Right cardiac atrium (tissue), 5 donors: ENCODE measurements around the gene CFAP298. TPM values are rescaled to one million over a fixed set of nuclear protein-coding genes. Genes with fewer than 3 reads are reported as not detected.
"Not testable (repeated sequence)": the region's sequence is repeated elsewhere in the genome, so short reads cannot be mapped to it uniquely, and the experiment has no call there.

ENCODE experiments used
- ATAC-seq, 2 donors: fragments of 200-7000 bp; cut with Tn5 transposase; one replicate each; pipeline versions ENCODE4 v1.8.0 to v1.9.1; 2020; ENCODE audit warnings: moderate library complexity in 2 of 2, mild to moderate bottlenecking in 1 of 2
- DNase-seq, 3 donors: peaks; one replicate each; pipeline ENCODE4 v3.0.0-alpha.2; 2020
- H3K27ac ChIP-seq: one replicate; pipeline ENCODE4 v1.5.1; 2013; ENCODE audit warnings: mild to moderate bottlenecking, low read length, control low read depth, moderate library complexity
- H3K27me3 ChIP-seq: one replicate; pipeline ENCODE4 v1.6.1; 2013; ENCODE audit not compliant: control insufficient read depth, insufficient read depth
- H3K4me1 ChIP-seq: one replicate; pipeline ENCODE4 v1.6.1; 2013; ENCODE audit warnings: low read length; ENCODE audit not compliant: control insufficient read depth, insufficient read depth
- H3K4me3 ChIP-seq: one replicate; pipeline ENCODE4 v1.5.1; 2013; ENCODE audit warnings: low read length, control low read depth
- H3K9me3 ChIP-seq: one replicate; pipeline ENCODE4 v1.6.1; 2013; ENCODE audit warnings: low read length; ENCODE audit not compliant: control insufficient read depth
- WGBS: extraction: QIAGEN DNeasy Blood & Tissue Kit; methylation state at CpG from one replicate; pipeline ENCODE4 v1.1.7; 2013; 5-methylcytosine and 5-hydroxymethylcytosine counted together
- intact Hi-C, 4 donors: fragments of 100-400 bp; cut with DNase I; formaldehyde crosslinking; loops; one replicate each; pipeline versions ENCODE4 v1.11.0 to v1.14.0; 2022 to 2023
- long read RNA-seq, 4 donors: library from polyadenylated mRNA; unstranded; transcript quantifications; one replicate each; pipeline ENCODE4 v2.0.0, GENCODE V29; 2020 to 2021
- polyA plus RNA-seq: library from polyadenylated mRNA; stranded (reverse); fragments of 200-250 nt; gene quantifications from one replicate; pipeline ENCODE4 v1.2.3, GENCODE V29; 2013
- total RNA-seq, 4 donors: library from RNA; stranded (reverse); fragmentation: NEBNext Ultra II Directional; extraction: Animal tissue kit (Norgen Biotek cat#: 25700); gene quantifications; one replicate each; pipeline ENCODE4 v1.2.1, GENCODE V29; 2021
- donor health status: healthy with polysubstance abuse.
- donor health status: DM: no; HTN: yes; CAD: no.
- donor health status: DM: no; HTN: no; CAD: no.
- donor health status: DM: no; HTN: yes; CAD: no; lungs with severe emphysema.
- donor health status: DM: yes; HTN: yes; CAD: no.

The CFAP298 gene, protein sequence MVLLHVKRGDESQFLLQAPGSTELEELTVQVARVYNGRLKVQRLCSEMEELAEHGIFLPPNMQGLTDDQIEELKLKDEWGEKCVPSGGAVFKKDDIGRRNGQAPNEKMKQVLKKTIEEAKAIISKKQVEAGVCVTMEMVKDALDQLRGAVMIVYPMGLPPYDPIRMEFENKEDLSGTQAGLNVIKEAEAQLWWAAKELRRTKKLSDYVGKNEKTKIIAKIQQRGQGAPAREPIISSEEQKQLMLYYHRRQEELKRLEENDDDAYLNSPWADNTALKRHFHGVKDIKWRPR
- total RNA-seq = 10 to 100 TPM; 21.5 to 23.6 (median 22.0) TPM
- polyA plus RNA-seq = 29.8 TPM
- long read RNA-seq, donor 1, transcript CFAP298-201 (7 exons, 1,692 nt) = major isoform, 33 of 45 reads
- long read RNA-seq, donor 1, transcript CFAP298-203 (5 exons, 2,503 nt) = minor isoform, 6 of 45 reads
- long read RNA-seq, donor 1, partial matches to known transcripts = 1 of 45 reads
- long read RNA-seq, donor 1, other reads (novel, unspliced or antisense) = 1 of 45 reads
- long read RNA-seq, donor 2, transcript CFAP298-201 (7 exons, 1,692 nt) = major isoform, 14 of 14 reads
- long read RNA-seq, donor 2, partial matches to known transcripts = 0 of 14 reads
- long read RNA-seq, donor 2, other reads (novel, unspliced or antisense) = 0 of 14 reads
- long read RNA-seq, donor 3, transcript CFAP298-203 (5 exons, 2,503 nt) = minor isoform, 7 of 71 reads
- long read RNA-seq, donor 3, transcript CFAP298-201 (7 exons, 1,692 nt) = major isoform, 58 of 71 reads
- long read RNA-seq, donor 3, partial matches to known transcripts = 1 of 71 reads
- long read RNA-seq, donor 3, other reads (novel, unspliced or antisense) = 4 of 71 reads
- long read RNA-seq, donor 4, transcript CFAP298-201 (7 exons, 1,692 nt) = major isoform, 18 of 22 reads
- long read RNA-seq, donor 4, partial matches to known transcripts = 0 of 22 reads
- long read RNA-seq, donor 4, other reads (novel, unspliced or antisense) = 1 of 22 reads

DNA sequence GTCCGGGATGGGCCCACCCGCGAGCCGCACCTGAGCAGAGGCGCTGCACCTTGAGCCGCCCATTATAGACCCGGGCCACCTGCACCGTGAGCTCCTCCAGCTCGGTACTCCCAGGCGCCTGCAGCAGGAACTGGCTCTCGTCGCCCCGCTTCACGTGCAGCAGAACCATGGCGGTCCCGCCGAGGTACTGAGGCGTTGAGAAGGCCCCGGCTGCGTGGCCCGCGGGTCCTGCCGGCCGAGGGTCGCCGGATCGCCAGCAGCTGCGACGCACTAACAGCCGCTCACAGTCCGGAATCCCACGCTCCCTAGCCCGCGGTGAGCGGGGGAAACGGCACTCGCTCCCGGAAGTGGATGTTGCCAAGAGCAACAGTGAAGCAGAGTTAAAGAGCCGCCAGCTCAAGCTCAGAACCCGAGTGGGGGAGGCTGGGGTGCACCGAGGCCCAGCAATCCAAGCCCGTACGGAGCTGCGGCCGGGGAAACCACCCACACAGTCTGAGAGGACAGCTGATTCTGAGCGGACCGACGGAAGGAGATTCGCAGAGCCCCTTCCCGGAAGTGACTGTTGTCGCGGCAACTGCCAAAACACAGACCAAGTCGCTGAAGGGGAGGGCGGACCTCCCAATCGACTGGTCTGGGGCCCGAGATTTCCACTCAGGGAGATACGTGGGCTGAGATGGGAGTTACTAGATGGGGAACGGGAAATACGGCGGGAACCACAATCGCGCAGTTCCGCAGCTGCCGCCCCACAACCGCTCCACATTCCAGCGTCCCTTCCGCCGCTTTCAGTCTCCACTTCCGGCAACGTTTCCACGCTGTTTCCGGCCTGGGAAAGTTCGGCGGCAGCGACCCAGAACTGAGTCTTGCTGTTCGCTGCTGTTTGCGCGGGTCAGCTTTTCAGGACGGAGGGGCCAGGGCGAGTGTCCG, at the start of gene CFAP298:
Gene CFAP298, minus strand, starts transcription at position 303 of the 924 bp plus-strand sequence. Its CDS starts 134 bp downstream, at position 169.
- Histone ChIP-seq H3K9me3 (no peaks in the 10 kb centered on the region), H3K27me3 (no peaks in the 10 kb centered on the region), H3K27ac (peak within 1 kb of the TSS; percentile 88), H3K4me3 (peak within 1 kb of the TSS; percentile 59), H3K4me1 (peaks cover 2% of the 10 kb centered on the region)
- intact Hi-C loops = no loop called here
- ATAC-seq (peak; percentile 97), DNase-seq (peak; percentile 90 to 94 (median 93))
- WGBS = under 1% methylated on average over 81 of the region's 81 CpGs

DNA sequence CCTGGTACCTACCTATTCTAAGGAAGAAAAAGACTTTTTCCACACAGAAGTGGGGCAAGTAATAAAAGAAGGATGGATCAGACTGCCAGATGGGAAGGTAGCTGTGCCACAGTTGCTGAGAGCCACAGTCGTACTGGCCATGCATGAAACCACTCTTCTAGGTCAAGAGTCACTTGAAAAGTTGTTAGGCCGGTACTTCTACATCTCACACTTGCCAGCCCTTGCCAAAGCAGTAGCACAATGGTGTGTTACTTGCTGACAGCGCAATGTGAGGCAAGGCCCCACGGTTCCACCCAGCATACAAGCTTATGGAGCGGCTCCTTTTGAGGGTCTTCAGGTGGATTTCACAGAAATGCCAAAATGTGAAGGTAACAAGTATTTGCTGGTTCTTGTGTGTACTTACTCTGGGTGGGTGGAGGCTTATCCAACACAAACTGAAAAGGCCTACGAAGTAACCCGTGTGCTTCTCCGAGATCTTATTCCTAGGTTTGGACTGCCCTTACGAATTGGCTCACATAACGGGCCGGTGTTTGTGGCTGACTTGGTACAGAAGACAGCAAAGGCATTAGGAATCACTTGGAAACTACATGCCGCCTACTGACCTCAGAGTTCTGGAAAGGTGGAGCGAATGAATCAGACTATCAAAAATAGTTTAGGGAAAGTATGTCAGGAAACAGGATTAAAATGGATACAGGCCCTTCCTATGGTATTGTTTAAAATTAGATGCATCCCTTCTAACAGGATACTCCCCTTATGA, 49.0 kb upstream of the CFAP298 start:
- ATAC-seq, H3K4me3 ChIP-seq, H3K4me1 ChIP-seq, H3K27me3 ChIP-seq, intact Hi-C loops, DNase-seq, H3K27ac ChIP-seq, H3K9me3 ChIP-seq: not testable (repeated sequence)
- WGBS = 89% methylated on average over 13 of the region's 13 CpGs

- ATAC-seq (no peak), DNase-seq (no peak)
- Histone ChIP-seq H3K4me1 (no peaks in the 10 kb centered on the region), H3K9me3 (no peaks in the 10 kb centered on the region), H3K27ac (no peak overlapping the region), H3K4me3 (no peak overlapping the region), H3K27me3 (no peaks in the 10 kb centered on the region)
- 96% methylated on average over 9 of the region's 9 CpGs for WGBS
- intact Hi-C loops = loop anchor here in 3 of 4 donors (5.0 to 10.0 kb wide), 2 partner anchors 166 to 169 kb away; no protein-coding TSS in a partner anchor
Observed at GRCh38 chr21:32658524-32658923, 46.3 kb upstream of the CFAP298 start.

DNA sequence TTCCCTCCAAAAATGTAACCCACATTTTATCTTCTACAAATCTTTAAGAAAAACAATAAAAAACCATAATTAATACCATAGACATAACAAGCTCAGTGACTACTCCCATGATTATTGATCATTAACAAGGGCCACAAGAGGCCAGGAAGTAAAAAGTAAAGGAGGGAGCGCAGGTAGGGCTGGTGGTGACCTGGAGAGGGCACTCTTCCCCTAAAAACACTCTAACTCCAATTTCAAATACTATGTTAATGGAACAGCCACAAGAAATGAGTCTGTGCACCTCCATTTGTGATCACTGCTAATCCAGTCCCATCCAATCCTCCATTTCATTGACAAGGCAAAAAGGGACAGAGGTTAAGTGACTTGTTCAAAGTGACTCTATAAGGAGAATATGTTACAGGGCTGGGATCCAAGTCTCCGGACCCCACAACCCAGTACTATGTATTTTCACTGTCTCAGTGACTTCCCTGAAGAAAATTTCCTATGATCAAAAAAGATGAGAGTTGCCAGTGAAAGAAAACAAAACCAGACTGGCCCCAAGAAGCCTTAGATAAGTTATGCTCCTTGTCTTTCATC, 41.2 kb upstream of the CFAP298 start:
- DNase-seq = no peak
- Histone ChIP-seq H3K4me1 (no peaks in the 10 kb centered on the region), H3K9me3 (no peaks in the 10 kb centered on the region), H3K27me3 (no peaks in the 10 kb centered on the region), H3K27ac (no peak overlapping the region), H3K4me3 (no peak overlapping the region)
- 83% methylated on average over 2 of the region's 2 CpGs for WGBS
- intact Hi-C loops = loop anchor here in 2 of 4 donors (10.0 kb wide), 1 partner anchor 171 kb away; no protein-coding TSS in a partner anchor
- peak in 1 of 2 donors; percentile 45 for ATAC-seq

GRCh38 chr21:32648165-32648564, 36.0 kb upstream of the CFAP298 start:
- Histone ChIP-seq H3K9me3 (no peaks in the 10 kb centered on the region), H3K27me3 (no peaks in the 10 kb centered on the region), H3K4me1 (no peaks in the 10 kb centered on the region), H3K4me3 (no peak overlapping the region), H3K27ac (no peak overlapping the region)
- no peak for DNase-seq
- ATAC-seq = no peak
- intact Hi-C loops = no loop called here

- whole genome bisulfite sequencing = 72% methylated on average over 19 of the region's 19 CpGs
- Histone ChIP-seq H3K27ac (no peak overlapping the region), H3K27me3 (no peaks in the 10 kb centered on the region), H3K4me3 (no peak overlapping the region), H3K9me3 (no peaks in the 10 kb centered on the region), H3K4me1 (no peaks in the 10 kb centered on the region)
- ATAC-seq = no peak
- no peak for DNase-seq
- intact Hi-C loops = no loop called here
Observed at GRCh38 chr21:32645261-32646182, 33.3 kb upstream of the CFAP298 start.

GRCh38 chr21:32641710-32642698, 29.8 kb upstream of the CFAP298 start:
- Histone ChIP-seq H3K4me3 (no peak overlapping the region), H3K27me3 (no peaks in the 10 kb centered on the region), H3K4me1 (no peaks in the 10 kb centered on the region), H3K9me3 (no peaks in the 10 kb centered on the region), H3K27ac (no peak overlapping the region)
- ATAC-seq = no peak
- 78% methylated on average over 10 of the region's 10 CpGs for WGBS
- intact Hi-C loops = no loop called here
- no peak for DNase-seq

GRCh38 chr21:32626621-32627196, 14.5 kb upstream of the CFAP298 start:
- Histone ChIP-seq H3K4me1 (no peaks in the 10 kb centered on the region), H3K4me3 (no peak overlapping the region), H3K27me3 (no peaks in the 10 kb centered on the region), H3K9me3 (no peaks in the 10 kb centered on the region), H3K27ac (no peak overlapping the region)
- DNase-seq = no peak
- intact Hi-C loops = no loop called here
- ATAC-seq = no peak
- WGBS = 94% methylated on average over 3 of the region's 3 CpGs
